ENCODE results near the gene ZNF831.

Gene ZNF831

GRCh38 chr20:59123011-59123677, 40.5 kb upstream of the ZNF831 start:
- TF ChIP-seq ZFX (IDR thresholded peaks at IDR 0.05) (no peak), CTCF (conservative IDR thresholded peaks at IDR 0.05) (no peak)
- H3K27ac ChIP-seq: no peak overlapping the region

- TF ChIP-seq CTCF (conservative IDR thresholded peaks at IDR 0.05): no peak
- no peak overlapping the region for H3K27ac ChIP-seq
Measured at GRCh38 chr20:59123678-59124255, 39.9 kb upstream of the ZNF831 start.

GRCh38 chr20:59124296-59125029, 39.2 kb upstream of the ZNF831 start:
- H3K27ac ChIP-seq: no peak overlapping the region
- no peak for TF ChIP-seq ZFX (IDR thresholded peaks at IDR 0.05)
- TF ChIP-seq CTCF (conservative IDR thresholded peaks at IDR 0.05): no peak

GRCh38 chr20:59125332-59125731, 38.3 kb upstream of the ZNF831 start:
- TF ChIP-seq CTCF (conservative IDR thresholded peaks at IDR 0.05) (no peak), ZFX (IDR thresholded peaks at IDR 0.05) (no peak)
- H3K27ac ChIP-seq: no peak overlapping the region

GRCh38 chr20:59125836-59126235, 37.8 kb upstream of the ZNF831 start:
- H3K27ac ChIP-seq: no peak overlapping the region
- TF ChIP-seq ZFX (IDR thresholded peaks at IDR 0.05) (no peak), CTCF (conservative IDR thresholded peaks at IDR 0.05) (no peak)

- H3K27ac ChIP-seq: no peak overlapping the region
- TF ChIP-seq CTCF (conservative IDR thresholded peaks at IDR 0.05): no peak
- TF ChIP-seq ZFX (IDR thresholded peaks at IDR 0.05): no peak
Measured at GRCh38 chr20:59127839-59128238, 35.8 kb upstream of the ZNF831 start.
